ENCODE measurements around the gene OCA2.

DNA sequence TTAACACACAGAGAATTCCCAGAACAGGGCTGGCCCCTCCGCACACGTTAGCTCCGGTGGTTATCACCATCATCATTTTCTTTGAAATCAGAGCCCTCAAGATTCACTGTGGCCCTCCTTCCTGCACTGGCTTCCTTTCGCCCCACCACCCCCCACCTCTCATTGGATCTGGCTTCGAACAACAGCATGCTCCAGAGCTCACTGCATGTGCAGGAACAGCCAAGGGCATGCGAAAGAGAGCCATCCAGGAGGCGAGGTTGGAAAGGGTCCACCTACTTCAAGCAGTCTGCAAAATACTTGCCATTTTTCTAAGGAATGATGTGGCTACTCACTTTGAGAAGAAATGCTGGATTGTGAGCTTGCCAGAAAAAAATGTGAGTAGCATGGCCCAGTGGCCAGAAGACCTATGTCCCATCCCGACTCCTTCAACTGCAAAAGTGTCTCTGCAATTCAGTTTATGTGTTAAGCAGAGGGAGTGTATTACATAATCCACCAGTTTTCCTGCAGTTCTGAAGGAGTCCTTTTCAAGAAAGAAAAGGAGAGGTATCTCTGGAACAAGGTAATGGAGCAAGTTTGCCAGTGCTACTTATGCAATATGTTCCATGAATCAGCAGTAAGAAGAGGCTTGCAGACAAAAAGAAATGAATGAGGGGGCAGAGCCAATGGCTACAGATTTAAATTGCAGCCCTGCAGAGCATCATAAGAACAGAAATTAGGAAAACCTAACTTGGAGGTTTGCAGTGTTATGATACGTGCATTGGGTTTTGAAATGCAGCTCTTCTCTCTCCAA, 92.8 kb downstream of the OCA2 start:
- no peak for TF ChIP-seq EZH2 (IDR thresholded peaks at IDR 0.05; ENCODE audit: insufficient read depth, poor library complexity, severe bottlenecking)
- TF ChIP-seq EZH2phosphoT487 (IDR thresholded peaks at IDR 0.05; ENCODE audit: insufficient read depth, low read depth): no peak

Measured in GM23248 (cell line).